Fibroblast of the aortic adventitia (primary cell): ENCODE data around the gene SMYD2. TPM values are rescaled to one million over a fixed set of nuclear protein-coding genes. Genes with fewer than 3 reads are reported as not detected.

Experiments used
- DNase-seq: peaks from one replicate; pipeline ENCODE4 v3.0.0-alpha.2; 2010; ENCODE audit warnings: low read depth
- H3K4me3 ChIP-seq: 2 replicates; pipeline ENCODE4 v1.5.1; 2011; ENCODE audit warnings: low read depth, mild to moderate bottlenecking, control low read depth, low read length, moderate library complexity
- CTCF ChIP-seq: IDR thresholded peaks from 2 replicates; pipeline ENCODE4 v1.5.1; 2011; ENCODE audit warnings: mild to moderate bottlenecking, low read length, control low read depth, inconsistent platforms; ENCODE audit not compliant: insufficient read depth
- total RNA-seq: library from RNA; depleted of rRNA; stranded (reverse); fragments of >200 nt; gene quantifications from 2 replicates; pipeline ENCODE4 v1.2.3, GENCODE V29; 2012; ENCODE audit warnings: low replicate concordance

SMYD2 gene
- total RNA-seq, 1 donor: 26.9 TPM

- no peak for TF ChIP-seq CTCF
- DNase-seq: no peak
- no peak overlapping the region for H3K4me3 ChIP-seq
Measured at GRCh38 chr1:214349008-214349407, 68.0 kb downstream of the SMYD2 start.

GRCh38 chr1:214349781-214350180, 68.8 kb downstream of the SMYD2 start:
- DNase-seq: peak; percentile 32
- no peak for TF ChIP-seq CTCF
- H3K4me3 ChIP-seq: no peak overlapping the region

- no peak for TF ChIP-seq CTCF
- H3K4me3 ChIP-seq: no peak overlapping the region
- DNase-seq: no peak
Measured at GRCh38 chr1:214351551-214352277, 70.8 kb downstream of the SMYD2 start.

- DNase-seq: no peak
- TF ChIP-seq CTCF: no peak
Measured at GRCh38 chr1:214352838-214353237, 71.9 kb downstream of the SMYD2 start.

GRCh38 chr1:214354440-214355148, 73.6 kb downstream of the SMYD2 start:
- DNase-seq: no peak
- H3K4me3 ChIP-seq: no peak overlapping the region
- TF ChIP-seq CTCF: no peak

More at GRCh38 chr1:214352838-214353237, 71.9 kb downstream of the SMYD2 start:
- no peak overlapping the region for H3K4me3 ChIP-seq

GRCh38 chr1:214360116-214360515, 79.2 kb downstream of the SMYD2 start:
- no peak for TF ChIP-seq CTCF
- DNase-seq: no peak
- H3K4me3 ChIP-seq: no peak overlapping the region
